GDM1 (cell line): Measurements from ENCODE around the gene ATP2A3.

Experiments used
- DNase-seq: peaks from one replicate; lab custom pipeline; 2025; lab: John Stamatoyannopoulos, UW

Gene ATP2A3

DNA sequence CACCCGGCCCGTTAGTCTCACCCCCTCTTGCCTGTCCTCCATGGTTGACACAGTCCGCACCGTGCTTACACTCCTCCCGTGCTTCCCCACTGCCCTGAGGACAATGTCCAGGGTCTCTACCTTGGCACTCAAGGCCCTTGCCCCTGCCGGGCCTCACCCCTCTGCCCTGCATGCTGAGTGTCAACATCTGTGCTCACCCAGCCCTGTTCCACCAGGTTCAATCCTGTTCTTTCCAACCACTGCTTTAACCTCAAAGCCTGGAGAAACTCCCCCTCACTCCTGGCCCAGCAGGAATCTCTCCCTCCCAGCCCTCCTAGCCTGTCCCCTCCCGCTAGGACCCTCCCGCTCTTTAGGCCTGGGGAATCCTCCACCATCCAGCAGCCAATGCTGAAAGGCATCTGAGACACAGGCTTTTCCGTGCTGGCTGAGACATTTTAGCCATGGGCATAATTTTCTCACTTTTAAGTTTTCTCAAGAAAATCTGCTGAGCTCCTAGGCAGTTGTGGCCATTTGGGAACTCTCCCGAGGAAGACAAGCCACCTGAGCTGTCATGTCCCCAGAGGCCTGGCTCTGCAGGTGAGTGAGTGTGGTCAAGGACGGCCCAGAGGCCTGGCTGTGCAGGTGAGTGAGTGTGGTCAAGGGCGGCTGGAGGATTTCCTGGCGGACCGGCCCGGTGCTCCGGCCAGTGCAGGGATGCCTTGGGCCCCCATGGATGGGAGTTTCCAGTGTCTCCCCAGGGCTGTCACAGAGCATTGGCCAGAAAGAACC lies 37.2 kb downstream of the ATP2A3 start:
- DNase-seq = no peak

- no peak for DNase-seq
Measured at GRCh38 chr17:3925684-3926485, 38.4 kb downstream of the ATP2A3 start.

DNA sequence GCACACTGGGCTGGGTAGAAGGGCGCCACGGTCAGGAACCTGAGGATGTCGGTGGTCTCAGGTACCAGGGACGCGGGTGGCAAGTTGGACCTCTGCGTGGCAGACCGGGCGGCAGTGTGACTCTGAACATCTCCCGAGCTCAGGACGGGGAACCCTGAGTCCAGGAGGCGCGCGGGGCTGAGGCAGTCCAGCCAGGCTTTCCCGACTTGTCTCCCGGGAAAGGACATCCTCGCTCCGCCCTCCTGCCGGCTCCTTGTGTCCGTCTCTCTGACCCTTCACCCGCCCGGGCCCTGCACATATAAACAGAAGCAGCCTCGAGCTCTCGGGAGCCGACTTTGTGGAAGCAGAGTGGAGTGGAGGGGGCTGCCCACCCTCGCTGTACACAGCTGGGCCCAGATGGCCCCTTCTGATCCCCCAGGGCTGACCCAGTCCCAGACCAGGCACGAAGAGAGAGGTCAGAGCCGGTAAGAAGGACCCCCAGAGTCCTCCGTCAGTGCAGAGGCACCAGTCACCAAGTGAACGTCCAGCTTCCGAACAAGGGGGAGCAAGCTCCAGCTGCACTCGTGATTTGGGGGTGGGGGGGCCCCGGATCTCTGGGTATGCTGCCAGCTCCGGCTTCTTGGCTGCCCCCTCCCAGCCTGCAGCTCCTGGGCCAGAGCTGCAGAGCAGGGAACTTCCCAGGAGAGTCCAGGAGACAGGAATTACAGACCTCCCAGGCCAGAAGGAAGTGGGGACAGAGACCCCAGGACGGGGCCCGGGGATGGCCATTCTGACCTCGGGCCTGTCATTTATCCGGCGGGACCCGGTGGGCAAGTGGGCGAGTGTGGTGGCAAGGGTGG lies 39.5 kb downstream of the ATP2A3 start:
- no peak for DNase-seq

DNA sequence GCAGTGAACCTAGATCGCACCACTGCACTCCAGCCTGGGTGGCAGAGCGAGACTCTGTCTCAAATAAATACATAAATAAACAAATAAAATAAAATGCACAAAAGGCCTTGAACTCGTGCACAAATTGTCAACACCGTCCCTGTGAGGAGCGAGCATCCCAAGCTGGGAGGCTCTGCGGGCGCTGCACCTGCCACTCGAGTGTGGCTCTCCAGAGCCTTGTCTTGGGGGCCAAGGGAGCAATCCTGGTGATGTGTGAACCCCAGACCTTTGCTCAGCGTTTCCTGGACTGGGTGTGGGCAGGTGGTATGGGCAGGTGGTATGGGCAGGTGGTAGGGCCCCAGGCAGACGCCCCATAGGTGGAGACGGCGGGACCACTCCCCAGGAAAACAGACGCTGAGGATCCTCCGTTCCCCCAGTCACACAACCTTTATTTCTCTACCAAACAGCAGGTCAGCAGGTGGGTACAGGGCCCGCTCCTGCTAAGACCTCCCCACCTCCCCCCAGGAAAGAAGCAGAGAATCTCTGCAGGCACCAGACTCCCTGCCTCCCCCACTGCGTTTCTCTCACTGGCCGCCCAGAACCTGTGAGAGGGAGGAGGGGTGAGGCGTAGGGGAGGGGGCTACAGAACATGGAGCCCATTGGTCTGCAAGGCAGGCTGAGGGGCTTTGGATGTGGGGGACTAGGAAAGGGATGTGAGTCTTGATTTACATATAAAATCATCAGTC lies 40.6 kb downstream of the ATP2A3 start:
- DNase-seq = no peak

DNA sequence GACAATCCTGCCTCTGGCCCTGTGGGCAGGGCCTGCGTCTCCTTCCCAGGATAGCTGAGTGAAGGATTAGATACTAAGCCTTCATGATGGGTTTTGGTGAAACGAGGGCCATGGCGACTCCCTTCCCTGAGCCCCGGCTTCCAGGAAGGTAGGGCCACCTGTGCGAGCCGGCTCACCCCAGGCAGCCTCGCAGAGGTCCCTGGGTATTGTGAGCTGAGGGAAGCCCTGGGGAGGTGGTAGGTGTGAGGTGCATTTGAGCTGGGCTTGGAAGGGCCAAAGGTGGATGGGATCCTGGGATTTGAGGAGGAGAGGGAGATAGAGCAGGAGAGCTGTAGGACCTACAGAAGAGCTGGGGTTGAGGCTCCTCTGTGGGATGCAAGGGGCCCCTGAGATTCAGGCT lies 41.5 kb downstream of the ATP2A3 start:
- no peak for DNase-seq

- no peak for DNase-seq
Measured at GRCh38 chr17:3921502-3922319, 42.5 kb downstream of the ATP2A3 start.

DNA sequence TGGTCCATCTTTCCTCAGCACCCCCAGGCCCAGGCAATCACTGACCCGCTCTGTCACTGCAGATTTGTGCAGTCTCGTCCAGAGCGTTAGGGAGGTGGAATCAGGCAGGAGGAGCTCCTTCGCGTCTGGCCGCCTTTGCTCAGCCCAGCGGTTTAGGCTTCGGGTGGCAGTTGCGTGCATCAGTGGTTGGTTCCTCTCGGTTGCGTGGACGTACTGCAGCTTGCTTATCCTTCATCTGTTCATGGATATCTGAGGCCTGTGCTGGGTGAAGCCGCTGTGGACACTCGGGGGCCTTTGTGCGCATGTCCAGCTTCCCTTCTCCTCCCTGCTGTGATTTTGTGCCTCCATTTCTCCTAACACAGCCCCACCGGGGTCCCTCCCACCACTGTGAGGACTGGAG lies 43.2 kb downstream of the ATP2A3 start:
- no peak for DNase-seq

DNA sequence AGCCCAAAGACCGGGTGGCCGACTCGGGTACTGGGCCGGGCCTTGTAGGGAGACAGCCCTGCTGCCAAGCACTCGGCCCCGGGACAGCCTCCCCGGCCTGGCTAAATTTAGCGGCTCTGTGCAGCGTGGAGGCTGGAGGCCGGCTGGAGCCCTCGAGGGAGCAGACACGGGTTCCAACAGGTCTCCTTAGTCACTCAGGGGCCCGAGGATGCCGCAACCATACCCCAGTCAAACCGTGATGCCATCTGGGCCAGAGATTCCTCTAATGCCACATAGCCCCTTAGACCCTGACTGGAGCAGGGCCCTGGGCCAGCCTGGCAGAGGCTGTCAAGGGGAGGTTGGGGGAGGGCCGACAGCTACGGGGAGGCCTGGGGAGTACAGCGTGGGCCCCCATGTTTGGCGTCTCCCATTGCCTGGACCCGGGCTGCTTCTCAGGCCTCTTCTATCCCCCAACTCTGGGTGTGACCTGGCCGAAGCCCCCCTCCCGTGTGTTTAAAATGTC lies 45.1 kb downstream of the ATP2A3 start:
- no peak for DNase-seq

DNA sequence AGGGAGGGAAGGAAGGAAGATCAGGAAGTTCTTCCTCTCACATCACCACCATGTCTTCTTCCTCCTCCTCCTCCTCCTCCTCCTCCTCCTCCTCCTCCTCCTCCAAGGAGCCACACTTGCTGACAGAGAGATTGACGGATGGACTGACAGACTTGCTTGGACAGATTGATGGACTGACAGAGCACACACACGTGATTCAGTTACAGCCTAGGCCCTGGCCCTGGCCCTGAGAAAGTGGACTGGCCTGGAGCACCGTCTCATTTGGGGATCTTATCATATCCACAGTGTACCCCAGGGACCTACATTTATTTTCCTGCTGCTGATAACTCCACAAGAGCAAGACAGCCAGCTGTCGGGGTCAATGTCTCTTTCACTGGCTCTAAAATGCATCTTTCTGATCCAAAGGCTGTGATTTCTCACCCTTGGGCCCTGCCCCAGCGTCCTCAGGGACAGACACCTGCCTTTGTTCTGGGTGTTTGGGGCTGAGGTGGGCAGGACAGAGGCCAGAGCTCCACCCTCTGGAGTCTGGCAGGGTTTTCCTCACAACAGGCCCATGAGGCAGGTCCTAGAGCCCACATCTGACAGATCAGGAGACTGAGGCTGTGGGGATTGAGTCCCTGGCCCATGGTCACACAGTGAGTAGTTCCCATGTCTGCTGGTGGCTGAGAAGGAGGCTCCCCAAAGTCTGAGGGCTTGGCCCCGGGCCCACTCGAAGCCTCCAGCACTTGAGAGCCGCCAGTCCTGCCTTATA lies 45.7 kb downstream of the ATP2A3 start:
- no peak for DNase-seq

DNA sequence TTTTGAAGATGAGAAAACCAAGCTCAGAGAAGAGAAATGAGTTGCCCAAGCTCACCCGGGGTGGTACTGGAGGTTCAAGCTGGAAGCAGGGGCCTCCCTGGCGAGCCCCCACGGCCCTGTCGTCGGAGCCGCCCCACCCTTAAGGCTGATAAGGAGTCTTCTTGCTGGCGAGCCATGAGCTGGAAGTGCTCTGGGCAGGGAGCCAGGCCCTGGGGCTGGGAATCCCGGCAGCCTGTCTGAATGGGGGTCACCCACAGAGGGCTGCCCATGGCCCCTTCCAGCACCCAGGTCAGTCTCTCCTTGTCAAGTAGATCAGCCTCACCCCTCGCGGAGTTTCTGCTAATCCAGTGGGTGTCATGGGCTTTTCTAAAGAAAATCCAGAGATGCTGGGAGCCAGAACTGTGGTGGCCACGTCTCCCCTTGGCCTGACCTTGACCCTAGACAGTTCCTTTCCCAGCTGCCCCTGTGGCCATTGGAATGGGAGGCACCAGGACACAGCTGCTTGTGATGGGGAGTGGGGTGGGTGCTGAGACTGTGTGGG lies 46.8 kb downstream of the ATP2A3 start:
- DNase-seq = no peak

GRCh38 chr17:3916825-3917224 lies 47.4 kb downstream of the ATP2A3 start:
- DNase-seq = peak; percentile 65

DNA sequence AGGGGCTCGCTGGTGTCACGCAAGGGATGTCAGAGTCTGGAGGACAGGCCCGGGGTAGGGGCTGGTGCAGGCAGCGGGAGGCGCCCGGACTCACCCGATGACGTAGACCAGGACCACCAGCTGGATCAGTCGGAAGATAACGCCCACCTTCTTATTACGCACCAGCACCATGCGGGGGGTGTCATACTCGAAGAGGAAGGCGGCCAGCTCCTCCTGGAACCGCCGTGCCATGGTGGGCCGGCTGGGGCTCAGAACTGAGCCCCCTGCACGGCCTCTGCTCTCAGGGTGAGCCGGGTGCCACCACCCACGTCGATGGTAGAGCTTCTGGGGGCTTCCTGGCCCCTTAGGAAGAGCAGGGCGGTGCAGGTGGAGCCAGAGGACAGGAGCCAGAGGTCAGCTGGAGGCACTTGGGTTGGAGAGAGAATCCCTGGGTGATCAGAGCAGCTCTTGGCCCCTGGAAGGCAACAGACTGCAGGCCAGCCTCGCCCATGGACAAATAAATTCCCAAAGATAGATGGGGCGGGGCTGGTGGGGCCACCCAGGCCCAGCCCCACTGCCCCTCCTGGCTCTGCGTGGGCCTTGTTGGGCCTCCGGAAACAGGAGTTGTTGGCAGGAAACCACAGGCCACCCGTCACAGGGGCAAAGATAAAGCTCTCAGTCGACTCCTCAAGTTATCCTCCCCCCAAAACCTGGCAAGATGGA lies 48.1 kb downstream of the ATP2A3 start, which contains the start of gene P2RX1:
Gene P2RX1 (minus strand): TSS at position 471 of the 702 bp plus-strand sequence. CDS start 240 bp downstream, at position 231.
- DNase-seq = peak; percentile 95

- no peak for DNase-seq
Measured at GRCh38 chr17:3915581-3915994, 48.6 kb downstream of the ATP2A3 start.

DNA sequence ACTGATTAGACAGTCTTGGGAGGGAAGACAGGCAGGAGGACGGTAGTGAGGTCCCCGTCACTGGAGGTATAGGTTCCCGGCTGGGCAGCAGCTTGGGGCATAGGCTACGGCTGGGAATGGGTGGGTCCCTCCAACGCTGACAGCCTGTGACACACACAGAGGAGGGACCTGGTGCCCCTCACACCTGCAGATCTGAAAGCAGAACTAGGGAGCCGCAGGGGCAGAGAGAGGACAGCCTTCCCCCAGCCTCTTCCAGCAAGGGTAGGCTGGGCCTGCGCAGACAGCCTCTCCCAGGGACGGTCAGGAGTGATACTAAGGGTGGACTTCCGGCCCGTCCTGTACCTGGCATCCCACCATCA lies 49.9 kb downstream of the ATP2A3 start:
- DNase-seq = peak; percentile 22

DNA sequence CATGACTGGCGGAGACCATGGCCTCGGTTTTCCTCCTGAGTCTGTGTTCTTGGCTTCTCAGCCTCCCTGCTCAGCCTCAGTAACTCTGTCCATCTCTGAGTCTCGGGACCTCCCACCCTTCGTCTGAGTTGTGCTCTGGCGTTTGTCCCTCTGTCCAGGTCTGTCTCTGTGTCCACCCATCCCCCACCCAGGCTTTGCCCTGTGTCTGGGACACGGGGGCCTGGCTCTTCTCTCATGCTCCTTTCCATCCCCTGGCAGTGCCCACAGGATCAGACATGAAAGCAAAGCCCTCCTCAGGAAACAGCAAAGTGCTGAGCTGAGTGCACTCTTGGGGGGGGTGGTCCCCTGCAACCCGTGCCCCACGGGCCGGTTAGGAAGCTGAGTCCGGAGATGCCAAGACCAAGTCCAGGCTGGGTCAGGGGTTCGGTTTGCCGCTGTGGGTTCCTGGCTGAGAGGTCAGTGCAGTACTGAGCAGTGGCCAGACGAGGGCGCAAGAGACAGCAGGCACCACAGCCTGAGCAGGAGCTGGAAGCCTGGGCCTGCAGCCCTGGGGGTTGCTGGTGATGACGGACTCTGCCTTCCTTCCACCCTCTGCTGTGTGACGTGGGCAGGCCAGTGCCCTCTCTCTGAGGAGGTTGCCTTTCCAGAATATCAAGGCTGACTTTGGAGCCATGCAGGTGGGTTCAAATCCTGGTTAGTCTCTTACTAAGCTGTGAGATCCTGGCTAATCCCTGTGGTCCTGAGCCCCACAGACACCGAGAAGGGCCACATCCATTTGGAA lies 50.5 kb downstream of the ATP2A3 start:
- peak; percentile 76 for DNase-seq

- no peak for DNase-seq
Measured at GRCh38 chr17:3912827-3913226, 51.4 kb downstream of the ATP2A3 start.

GRCh38 chr17:3911271-3912053 lies 52.8 kb downstream of the ATP2A3 start:
- DNase-seq = no peak
